Activated CD8-positive, alpha-beta memory T cell treated with anti-CD3 and anti-CD28 coated beads, Interleukin-2, amount 50 U/mL, for 1 hour (primary cell): Measurements from ENCODE around the gene MAGI2.

ENCODE experiments used
- DNase-seq: peaks from one replicate; pipeline ENCODE4 v3.0.0-alpha.2; 2020; ENCODE audit errors: extremely low read depth

Gene MAGI2

GRCh38 chr7:78417180-78417853 lies 1036.2 kb downstream of the MAGI2 start:
- no peak for DNase-seq

- DNase-seq = no peak
Measured at GRCh38 chr7:78413568-78413967, 1039.9 kb downstream of the MAGI2 start.

GRCh38 chr7:78412216-78412858 lies 1041.1 kb downstream of the MAGI2 start:
- no peak for DNase-seq

GRCh38 chr7:78407031-78407430 lies 1046.4 kb downstream of the MAGI2 start:
- DNase-seq = no peak

GRCh38 chr7:78406531-78406930 lies 1046.9 kb downstream of the MAGI2 start:
- DNase-seq = no peak

- no peak for DNase-seq
Measured at GRCh38 chr7:78402096-78402495, 1051.4 kb downstream of the MAGI2 start.

GRCh38 chr7:78400038-78400437 lies 1053.4 kb downstream of the MAGI2 start:
- DNase-seq = no peak

- DNase-seq = no peak
Measured at GRCh38 chr7:78399033-78399769, 1054.3 kb downstream of the MAGI2 start.

- no peak for DNase-seq
Measured at GRCh38 chr7:78398576-78398975, 1054.9 kb downstream of the MAGI2 start.

GRCh38 chr7:78398081-78398480 lies 1055.4 kb downstream of the MAGI2 start:
- DNase-seq = no peak

GRCh38 chr7:78396210-78396609 lies 1057.3 kb downstream of the MAGI2 start:
- DNase-seq = no peak

- DNase-seq = no peak
Measured at GRCh38 chr7:78395298-78396036, 1058.0 kb downstream of the MAGI2 start.

GRCh38 chr7:78389022-78389421 lies 1064.4 kb downstream of the MAGI2 start:
- no peak for DNase-seq

GRCh38 chr7:78386520-78386919 lies 1066.9 kb downstream of the MAGI2 start:
- no peak for DNase-seq

GRCh38 chr7:78383096-78383880 lies 1070.2 kb downstream of the MAGI2 start:
- DNase-seq = no peak

- no peak for DNase-seq
Measured at GRCh38 chr7:78379148-78379547, 1074.3 kb downstream of the MAGI2 start.

GRCh38 chr7:78377532-78377931 lies 1075.9 kb downstream of the MAGI2 start:
- DNase-seq = no peak

GRCh38 chr7:78370936-78371335 lies 1082.5 kb downstream of the MAGI2 start:
- DNase-seq = no peak

GRCh38 chr7:78368771-78369170 lies 1084.7 kb downstream of the MAGI2 start:
- DNase-seq = no peak

GRCh38 chr7:78367280-78367773 lies 1086.1 kb downstream of the MAGI2 start:
- DNase-seq = no peak

GRCh38 chr7:78363866-78364265 lies 1089.6 kb downstream of the MAGI2 start:
- DNase-seq = no peak
